SK-MEL-5 (cell line): ENCODE data around the gene SLC45A1. TPM values are rescaled to one million over a fixed set of nuclear protein-coding genes. Genes with fewer than 3 reads are reported as not detected.

ENCODE experiments used
- DNase-seq: peaks from one replicate; pipeline ENCODE4 v3.0.0-alpha.2; 2016; ENCODE audit warnings: low read depth, low spot score
- in situ Hi-C: cut with HindIII; loops from 2 replicates; pipeline ENCODE4 v1.10.0; 2016; ENCODE audit warnings: low sequenced_read_pairs, high pct_unique_total_duplicates, low pct_unique_long_range_greater_than_20kb
- total RNA-seq: library from RNA; depleted of rRNA; stranded (reverse); fragments of >200 nt; shearing (Covaris generic); gene quantifications from 2 replicates; pipeline ENCODE4 v1.2.3, GENCODE V29; 2014

Gene SLC45A1
- total RNA-seq, 1 experiment from 2014 or later: not detected

DNA sequence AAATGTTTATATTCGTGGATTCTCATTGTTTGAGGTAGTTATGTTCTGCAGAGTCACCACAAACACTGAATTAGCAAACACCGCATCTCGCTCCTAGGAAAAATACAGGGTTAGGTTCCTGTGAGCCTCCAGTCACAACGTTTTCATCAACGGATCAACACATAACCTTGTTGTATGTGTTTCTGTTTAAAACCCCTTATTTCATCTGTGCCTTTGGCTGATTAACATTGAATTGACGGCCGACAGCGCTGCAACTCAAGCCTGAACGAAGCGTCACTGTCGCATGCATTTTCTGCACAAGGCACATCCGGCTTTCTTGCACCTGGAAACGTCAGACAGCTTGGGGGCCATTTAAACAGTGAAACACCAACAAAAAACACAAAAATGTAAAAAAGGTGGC, 8.4 kb downstream of the SLC45A1 start:
- DNase-seq: no peak
- in situ Hi-C loops: no loop called here

DNA sequence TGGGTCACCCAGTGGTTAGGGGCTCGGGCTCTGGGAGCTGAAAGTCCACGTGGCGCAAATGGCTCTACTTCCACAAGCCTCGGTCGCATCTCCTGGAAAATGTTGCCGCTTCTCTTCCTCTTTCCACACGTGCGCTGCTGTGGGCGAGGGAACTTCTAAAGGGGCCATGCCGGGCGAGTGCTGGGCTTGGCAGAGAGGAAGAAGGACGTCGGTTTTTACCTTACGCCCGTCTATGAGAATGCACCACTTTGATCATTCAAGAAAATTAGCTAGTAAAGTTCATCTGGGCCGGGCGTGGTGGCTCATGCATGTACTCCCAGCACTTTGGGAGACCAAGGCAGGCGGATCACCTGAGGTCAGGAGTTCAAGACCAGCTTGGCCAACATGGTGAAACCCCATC, 10.4 kb downstream of the SLC45A1 start:
- in situ Hi-C loops: no loop called here
- no peak for DNase-seq

- in situ Hi-C loops: no loop called here
- no peak for DNase-seq
Observed at GRCh38 chr1:8329439-8329838, 11.5 kb downstream of the SLC45A1 start.

GRCh38 chr1:8329858-8330257, 11.9 kb downstream of the SLC45A1 start:
- DNase-seq: no peak
- in situ Hi-C loops: no loop called here

DNA sequence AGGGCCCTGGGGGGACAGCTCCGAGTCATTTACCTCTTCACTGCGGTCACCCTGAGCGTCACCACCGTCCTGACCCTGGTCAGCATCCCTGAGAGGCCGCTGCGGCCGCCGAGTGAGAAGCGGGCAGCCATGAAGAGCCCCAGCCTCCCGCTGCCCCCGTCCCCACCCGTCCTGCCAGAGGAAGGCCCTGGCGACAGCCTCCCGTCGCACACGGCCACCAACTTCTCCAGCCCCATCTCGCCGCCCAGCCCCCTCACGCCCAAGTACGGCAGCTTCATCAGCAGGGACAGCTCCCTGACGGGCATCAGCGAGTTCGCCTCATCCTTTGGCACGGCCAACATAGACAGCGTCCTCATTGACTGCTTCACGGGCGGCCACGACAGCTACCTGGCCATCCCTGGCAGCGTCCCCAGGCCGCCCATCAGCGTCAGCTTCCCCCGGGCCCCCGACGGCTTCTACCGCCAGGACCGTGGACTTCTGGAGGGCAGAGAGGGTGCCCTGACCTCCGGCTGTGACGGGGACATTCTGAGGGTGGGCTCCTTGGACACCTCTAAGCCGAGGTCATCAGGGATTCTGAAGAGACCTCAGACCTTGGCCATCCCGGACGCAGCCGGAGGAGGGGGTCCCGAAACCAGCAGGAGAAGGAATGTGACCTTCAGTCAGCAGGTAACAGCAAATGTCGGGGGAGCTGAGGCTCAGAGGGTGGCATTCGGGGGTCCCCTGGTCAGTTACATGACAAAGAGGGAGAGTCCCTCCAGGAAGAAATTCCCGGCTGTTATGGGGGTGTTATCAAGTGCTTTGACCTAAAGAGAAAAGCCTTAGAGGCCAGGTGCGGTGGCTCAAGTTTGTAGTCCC, 12.6 kb downstream of the SLC45A1 start:
- in situ Hi-C loops: no loop called here
- DNase-seq: no peak

GRCh38 chr1:8332806-8333205, 14.9 kb downstream of the SLC45A1 start:
- in situ Hi-C loops: no loop called here
- DNase-seq: no peak

DNA sequence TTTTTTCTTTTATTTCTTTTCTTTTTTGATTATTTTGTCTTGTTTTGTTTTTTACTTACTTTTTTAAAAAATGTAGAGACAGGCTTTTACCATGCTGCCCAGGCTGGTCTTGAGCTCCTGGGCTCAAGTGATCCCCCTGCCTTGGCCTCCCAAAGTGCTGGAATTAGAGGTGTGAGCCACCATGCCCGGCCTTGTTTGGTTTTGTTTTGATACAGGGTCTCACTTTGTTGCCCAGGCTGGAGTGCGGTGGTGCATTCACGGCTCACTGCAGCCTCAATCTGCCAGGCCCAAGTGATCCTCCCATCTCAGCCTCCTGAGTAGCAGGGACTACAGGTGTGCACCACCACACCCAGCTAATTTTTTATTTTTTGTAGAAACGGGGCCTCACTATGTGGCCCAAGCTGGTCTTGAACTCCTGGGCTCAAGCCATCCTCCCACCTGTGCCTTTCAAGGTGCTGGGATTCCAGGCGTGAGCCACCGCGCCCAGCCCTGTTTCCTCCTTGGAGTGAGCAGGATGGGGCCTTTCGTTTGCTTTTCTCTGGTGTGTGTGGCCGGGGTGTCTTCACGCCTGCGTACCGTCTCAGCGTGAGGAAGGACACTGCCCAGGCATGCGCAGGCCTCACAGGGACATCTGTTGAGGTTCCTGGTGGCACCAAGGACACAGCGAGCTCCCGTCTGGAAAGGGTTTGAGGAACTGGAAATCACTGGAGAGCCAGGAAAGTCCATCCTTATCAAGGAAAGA, 15.5 kb downstream of the SLC45A1 start:
- in situ Hi-C loops: no loop called here
- no peak for DNase-seq

- no peak for DNase-seq
- in situ Hi-C loops: no loop called here
Observed at GRCh38 chr1:8334106-8334851, 16.4 kb downstream of the SLC45A1 start.

- DNase-seq: no peak
- in situ Hi-C loops: no loop called here
Observed at GRCh38 chr1:8335246-8335645, 17.3 kb downstream of the SLC45A1 start.

DNA sequence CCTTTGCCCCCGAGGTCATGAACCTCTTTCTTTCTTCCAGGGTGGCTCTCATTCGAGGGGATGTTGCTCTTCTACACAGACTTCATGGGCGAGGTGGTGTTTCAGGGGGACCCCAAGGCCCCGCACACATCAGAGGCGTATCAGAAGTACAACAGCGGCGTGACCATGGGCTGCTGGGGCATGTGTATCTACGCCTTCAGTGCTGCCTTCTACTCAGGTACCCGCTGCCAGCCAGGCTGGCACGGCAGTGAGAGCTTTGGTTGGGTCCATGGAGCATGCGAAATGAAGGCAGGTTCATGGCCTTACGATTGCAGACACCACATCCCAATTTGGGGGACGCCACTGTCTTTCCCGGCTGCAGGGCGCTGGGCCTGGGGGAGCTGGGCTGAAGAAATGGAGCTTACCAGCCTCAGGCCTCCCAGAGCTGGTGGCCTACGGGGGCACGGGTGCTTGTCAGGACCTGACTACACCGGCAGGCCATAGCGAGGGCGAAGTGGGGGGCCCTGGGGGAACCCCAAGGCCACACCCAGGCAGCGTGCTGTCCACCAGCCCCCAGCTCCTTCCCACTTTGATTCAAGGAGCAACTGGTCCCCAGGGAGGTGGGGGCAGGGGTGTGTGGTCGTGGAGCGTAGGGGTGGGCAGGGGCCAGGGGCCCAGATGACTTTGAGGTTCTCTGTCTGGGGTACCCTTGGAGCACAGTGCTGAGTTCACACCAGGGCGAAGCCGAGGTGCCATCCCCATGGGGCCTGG, 20.0 kb downstream of the SLC45A1 start:
- DNase-seq: no peak
- in situ Hi-C loops: no loop called here

GRCh38 chr1:8338526-8339202, 20.8 kb downstream of the SLC45A1 start:
- in situ Hi-C loops: no loop called here

DNA sequence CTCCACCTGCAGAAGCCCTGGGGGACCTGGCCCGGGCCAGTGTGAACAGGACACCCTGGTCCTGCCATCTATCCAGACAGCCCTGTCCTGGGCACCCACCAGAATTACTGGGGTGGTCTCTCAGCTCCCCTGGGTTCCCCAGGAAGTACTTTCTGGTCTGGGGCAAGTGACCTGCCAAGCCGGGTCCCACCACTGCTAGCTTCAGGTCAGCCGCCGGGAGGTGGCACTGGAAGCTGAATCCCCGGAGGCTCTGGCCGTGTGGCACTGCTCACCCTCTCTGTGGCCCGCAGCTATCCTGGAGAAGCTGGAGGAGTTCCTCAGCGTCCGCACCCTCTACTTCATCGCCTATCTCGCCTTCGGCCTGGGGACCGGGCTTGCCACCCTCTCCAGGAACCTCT, 21.3 kb downstream of the SLC45A1 start:
- in situ Hi-C loops: no loop called here
- no peak for DNase-seq

More at GRCh38 chr1:8338526-8339202, 20.8 kb downstream of the SLC45A1 start:
- DNase-seq: no peak

GRCh38 chr1:8340448-8340847, 22.5 kb downstream of the SLC45A1 start:
- no peak for DNase-seq
- in situ Hi-C loops: no loop called here

DNA sequence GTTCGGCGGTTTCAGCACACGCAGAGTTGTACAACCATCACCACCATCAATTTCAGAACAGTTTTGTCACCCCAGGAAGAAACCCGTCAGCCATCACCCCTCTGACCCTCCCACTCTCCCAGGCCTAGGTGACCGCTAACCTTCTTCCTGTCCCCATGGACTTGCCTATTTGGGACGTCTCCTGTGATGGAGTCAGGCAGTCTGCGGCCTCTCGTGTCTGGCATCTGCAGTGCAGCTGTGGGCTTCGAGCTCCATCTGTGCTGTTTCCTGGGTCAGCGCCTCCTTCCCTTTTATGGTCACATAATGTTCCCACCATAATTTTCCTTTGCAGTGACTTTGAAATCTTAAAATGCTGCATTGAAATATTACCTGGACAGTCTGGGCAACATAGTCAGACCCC, 24.4 kb downstream of the SLC45A1 start:
- in situ Hi-C loops: no loop called here
- no peak for DNase-seq

DNA sequence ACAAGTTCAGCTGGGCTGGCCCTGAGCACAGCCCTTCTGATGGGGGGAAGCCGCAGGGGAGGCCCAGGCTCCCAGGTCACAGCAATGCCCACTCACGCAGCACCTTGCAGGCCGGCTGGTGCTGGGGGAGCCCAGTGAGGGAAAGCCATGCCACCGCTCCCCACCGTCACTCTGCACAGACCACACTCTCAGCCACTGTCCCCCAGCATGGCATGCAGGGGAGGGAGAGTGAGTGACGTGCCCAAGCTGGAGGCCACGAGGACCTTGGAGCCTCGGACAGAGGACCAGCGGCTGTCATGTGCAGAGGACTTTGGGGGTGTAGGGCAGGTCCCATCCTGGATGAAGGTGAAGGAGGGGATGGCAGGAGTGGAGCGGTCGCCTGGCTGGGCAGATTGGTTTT, 25.1 kb downstream of the SLC45A1 start:
- no peak for DNase-seq
- in situ Hi-C loops: no loop called here

GRCh38 chr1:8343464-8344001, 25.6 kb downstream of the SLC45A1 start:
- in situ Hi-C loops: no loop called here
- no peak for DNase-seq
